Glomerular visceral epithelial cell (primary cell): ENCODE measurements around the gene RRAS.
"Not testable (repeated sequence)": the region's sequence is repeated elsewhere in the genome, so short reads cannot be mapped to it uniquely, and the experiment has no call there.

Source experiments
- DNase-seq: peaks from one replicate; pipeline ENCODE4 v3.0.0-alpha.2; 2016; ENCODE audit errors: extremely low spot score

The RRAS gene

DNA sequence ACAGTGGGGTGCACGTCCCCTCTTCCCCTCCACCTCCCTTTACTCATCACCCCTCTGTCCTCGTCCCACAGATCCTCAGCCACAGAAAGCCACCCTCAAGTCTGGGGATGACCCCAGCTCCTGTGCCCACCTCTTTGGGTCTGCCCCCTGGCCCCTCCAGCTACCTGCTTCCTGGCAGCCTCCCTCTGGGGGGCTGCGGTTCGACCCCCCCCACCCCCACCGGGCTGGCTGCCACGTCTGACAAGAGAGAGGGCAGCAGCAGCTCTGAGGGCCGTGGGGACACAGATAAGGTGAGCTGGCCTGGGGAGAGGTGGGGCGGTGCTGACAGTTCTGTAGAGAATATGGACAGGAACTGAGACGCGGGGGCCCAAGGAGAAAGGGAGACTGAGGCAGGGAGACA, 14.6 kb upstream of the RRAS start:
- no peak for DNase-seq

DNA sequence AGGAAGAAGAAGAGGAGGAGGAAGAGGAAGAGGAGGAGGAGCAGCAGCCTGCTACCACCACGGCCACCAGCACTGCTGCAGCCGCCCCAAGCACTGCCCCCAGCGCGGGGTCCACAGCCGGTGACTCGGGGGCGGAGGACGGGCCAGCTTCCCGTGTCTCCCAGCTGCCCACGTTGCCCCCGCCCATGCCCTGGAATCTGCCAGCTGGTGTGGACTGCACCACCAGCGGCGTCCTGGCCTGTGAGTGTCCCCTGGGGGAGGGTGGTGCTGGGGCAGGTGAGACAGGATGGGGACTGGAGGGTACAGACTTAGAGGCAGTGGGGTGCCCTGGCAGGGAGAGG, 13.5 kb upstream of the RRAS start:
- no peak for DNase-seq

DNA sequence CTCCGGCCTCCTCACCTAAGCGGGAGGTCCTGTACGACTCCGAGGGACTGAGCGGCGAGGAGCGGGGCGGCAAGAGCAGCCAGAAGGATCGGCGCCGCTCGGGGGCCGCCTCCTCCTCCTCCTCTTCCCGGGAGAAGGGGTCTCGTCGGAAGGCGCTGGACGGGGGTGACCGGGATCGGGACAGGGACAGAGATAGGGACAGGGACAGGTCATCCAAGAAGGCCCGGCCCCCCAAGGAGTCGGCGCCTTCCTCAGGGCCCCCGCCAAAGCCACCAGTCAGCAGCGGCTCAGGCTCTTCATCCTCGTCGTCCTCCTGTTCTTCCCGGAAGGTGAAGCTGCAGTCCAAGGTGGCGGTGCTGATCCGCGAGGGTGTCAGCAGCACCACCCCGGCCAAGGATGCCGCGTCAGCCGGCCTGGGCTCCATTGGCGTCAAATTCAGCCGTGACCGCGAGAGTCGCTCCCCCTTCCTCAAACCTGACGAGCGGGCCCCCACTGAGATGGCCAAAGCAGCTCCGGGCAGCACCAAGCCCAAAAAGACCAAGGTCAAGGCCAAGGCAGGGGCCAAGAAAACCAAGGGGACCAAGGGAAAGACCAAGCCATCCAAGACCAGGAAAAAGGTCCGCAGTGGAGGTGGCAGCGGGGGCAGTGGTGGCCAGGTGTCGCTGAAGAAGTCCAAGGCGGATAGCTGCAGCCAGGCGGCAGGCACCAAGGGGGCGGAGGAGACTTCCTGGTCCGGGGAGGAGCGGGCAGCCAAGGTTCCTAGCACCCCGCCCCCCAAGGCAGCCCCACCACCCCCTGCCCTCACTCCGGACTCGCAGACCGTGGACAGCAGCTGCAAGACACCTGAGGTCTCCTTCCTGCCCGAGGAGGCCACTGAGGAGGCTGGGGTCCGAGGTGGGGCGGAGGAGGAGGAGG, 12.9 kb upstream of the RRAS start:
- no peak for DNase-seq

DNA sequence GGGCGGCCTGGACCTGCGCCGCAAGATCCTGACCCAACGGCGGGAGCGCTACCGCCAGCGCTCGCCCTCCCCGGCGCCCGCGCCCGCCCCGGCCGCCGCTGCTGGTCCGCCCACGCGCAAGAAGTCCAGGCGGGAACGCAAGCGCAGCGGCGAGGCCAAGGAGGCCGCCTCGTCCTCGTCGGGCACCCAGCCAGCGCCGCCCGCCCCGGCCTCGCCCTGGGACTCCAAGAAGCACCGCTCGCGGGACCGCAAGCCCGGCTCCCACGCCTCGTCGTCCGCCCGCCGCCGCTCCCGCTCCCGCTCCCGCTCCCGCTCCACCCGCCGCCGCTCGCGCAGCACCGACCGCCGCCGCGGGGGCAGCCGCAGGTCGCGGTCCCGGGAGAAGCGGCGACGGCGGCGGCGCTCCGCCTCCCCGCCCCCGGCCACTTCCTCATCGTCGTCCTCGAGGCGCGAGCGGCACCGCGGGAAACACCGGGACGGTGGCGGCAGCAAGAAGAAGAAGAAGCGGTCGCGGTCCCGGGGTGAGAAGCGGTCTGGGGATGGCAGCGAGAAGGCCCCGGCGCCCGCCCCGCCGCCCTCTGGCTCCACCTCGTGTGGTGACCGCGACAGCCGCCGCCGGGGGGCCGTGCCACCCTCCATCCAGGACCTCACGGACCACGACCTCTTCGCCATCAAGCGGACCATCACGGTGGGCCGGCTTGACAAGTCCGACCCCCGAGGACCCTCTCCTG, 12.0 kb upstream of the RRAS start:
- no peak for DNase-seq

DNA sequence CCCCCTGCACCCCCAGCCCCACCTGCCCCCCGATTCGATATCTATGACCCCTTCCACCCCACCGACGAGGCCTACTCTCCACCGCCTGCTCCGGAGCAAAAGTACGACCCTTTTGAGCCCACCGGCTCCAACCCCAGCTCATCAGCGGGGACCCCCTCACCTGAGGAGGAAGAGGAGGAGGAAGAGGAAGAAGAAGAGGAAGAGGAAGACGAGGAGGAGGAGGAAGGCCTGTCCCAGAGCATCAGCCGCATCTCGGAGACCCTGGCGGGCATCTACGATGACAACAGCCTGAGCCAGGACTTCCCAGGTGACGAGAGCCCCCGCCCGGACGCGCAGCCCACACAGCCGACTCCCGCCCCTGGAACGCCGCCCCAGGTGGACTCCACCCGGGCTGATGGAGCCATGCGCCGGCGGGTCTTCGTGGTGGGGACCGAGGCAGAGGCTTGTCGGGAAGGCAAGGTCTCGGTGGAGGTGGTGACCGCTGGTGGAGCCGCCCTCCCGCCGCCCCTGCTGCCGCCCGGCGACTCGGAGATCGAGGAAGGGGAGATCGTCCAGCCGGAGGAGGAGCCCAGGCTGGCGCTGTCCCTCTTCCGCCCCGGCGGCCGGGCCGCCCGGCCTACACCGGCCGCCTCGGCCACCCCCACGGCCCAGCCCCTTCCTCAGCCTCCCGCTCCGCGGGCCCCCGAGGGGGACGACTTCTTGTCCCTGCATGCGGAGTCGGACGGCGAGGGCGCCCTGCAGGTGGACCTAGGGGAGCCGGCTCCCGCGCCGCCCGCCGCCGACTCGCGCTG, 11.3 kb upstream of the RRAS start:
- no peak for DNase-seq

DNA sequence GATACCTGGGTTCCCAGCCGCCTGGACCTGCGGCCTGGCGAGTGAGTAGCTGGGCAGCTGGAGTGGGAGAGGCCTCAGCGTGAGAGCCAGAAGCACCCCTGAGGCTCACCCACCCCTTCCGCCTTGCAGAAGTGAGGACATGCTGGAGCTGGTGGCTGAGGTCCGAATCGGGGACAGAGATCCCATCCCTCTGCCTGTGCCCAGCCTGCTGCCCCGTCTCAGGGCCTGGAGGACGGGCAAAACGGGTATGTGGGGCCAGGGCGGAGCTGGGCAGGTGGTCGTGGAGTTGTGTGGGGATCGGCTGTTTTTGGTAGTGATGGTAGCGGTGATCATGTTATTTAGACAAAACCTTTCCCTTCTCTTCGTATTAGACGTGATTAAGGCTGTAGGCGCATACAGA, 6.6 kb upstream of the RRAS start:
- DNase-seq, result no peak

DNA sequence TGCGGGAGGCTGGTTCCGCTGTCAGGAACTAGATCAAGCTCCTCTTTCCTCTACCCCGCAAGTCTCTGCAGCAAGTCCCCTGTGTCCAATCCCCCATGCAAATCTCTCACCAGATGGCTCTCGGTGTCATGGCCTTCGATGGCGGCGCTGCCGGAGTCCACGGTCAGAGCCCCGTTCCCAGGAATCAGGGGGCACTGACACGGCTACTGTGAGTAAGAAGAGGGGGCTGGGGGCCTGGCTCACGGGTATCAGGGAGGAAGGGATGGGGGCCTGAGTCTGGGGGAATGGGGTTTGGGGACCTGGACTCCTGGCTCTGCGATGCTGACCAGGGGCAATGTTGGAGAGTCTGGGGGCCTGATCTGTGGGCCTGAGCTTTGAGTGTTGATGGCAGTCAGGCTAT, 6.1 kb upstream of the RRAS start:
- no peak for DNase-seq

DNA sequence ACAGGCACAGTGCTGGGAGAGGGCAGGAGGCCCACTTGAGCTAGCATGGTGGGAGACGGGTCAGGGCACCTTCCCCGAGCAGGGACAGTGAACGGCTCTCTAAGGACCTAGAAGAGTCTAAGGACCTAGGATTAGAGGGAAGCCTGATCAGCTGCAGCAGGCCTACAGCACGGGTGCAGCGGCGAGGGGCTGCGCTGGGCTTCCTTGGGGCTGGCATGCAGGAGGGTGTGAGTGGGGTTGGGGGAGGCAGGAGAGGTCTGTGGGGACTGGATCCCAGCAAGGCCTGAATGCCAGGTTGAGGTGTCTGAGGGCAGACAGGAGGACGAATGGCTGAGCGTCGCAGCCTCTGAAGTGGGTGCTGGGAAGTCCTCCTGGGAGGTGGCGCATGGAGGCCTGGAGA, 5.6 kb upstream of the RRAS start:
- no peak for DNase-seq

DNA sequence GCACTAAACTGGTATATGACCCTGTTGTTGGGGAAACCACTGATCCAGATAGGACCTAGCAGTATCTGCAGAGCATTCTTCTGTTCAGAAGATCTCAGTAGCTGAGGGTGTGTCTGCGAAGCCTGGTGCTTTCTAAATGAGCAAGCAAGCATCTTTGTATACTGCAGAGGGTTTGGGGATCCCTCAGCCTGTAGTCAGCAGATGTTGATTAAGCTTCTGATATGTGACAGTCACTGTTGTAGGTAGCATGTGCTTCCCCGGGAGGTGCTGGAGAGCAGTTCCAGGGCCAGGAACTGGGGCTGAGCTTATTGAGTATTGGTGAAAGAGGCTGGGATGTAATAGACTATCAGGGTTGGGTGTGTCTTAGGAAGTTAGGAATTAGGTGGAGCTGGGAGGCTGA, 3.5 kb upstream of the RRAS start:
- DNase-seq, result no peak

DNA sequence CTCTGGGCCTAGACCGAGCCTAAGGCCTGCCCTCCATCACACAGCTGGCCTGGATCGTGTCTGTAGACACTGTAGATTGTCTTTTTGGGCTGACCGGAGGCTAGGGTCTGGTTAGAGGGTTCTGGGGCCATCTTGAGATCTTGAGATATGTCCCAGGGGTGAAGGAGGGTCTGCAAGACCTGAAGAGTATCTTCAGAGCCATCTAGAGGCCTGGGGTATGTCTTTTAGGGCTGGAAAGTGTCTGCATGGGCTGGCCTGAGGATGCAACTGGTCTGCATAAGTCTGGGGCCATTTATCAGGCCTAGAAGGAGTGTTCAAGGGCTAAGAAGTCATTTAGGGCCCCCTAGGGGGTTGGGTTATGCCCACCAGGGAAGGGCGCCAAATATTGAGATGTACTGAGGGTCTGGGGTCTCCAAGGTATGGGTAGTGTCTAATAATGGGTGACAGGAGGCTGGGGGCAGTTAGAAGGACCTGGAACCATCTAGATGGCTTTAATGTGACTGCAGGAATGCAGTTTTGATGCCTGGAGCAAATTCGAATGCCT, 2.6 kb upstream of the RRAS start:
- no peak for DNase-seq

DNA sequence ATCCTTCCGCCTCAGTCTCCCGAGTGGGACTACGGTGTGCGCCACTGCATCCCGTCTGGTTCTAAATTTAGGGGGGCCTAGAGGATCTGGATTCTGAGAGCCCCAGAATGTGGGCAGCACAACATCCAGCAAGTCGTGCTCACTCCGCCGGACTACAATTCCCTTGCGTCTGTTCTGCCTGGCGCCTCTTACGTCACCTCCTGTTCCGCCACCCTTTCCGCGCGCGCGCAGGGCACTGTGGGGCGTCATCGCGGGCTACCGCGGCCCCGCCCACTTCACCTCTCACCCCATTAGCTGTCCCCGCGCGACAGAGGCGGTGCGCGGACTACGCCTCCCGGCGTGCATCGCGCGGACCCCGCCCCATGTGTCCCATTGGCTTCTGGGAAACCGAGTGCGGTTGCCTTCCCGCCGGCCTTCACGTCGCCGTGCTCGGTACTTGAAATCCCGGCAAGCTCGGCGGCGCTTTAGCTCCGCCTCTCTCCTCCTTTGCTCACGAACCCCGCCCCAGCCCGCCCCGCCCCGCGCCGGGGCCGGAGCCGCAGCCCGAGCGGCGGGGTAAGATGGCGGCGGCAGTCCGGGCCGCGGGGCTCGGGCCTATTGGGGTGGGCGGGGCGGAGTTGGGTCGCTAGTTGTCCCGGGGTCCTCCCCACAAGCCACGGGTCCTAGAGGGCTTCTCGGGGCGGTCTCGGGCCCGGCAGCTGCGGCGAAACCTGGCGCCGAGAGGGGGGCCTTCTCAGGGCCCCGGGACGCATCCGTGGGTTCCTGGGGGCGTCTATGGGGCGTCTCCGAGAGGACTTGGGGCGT, 1.9 kb upstream of the RRAS start, which contains the start of gene SCAF1:
Gene SCAF1 (plus strand): TSS at position 522 of the 804 bp plus-strand sequence. CDS start 2,818 bp downstream, outside the sequence.
- peak; percentile 100 for DNase-seq

DNA sequence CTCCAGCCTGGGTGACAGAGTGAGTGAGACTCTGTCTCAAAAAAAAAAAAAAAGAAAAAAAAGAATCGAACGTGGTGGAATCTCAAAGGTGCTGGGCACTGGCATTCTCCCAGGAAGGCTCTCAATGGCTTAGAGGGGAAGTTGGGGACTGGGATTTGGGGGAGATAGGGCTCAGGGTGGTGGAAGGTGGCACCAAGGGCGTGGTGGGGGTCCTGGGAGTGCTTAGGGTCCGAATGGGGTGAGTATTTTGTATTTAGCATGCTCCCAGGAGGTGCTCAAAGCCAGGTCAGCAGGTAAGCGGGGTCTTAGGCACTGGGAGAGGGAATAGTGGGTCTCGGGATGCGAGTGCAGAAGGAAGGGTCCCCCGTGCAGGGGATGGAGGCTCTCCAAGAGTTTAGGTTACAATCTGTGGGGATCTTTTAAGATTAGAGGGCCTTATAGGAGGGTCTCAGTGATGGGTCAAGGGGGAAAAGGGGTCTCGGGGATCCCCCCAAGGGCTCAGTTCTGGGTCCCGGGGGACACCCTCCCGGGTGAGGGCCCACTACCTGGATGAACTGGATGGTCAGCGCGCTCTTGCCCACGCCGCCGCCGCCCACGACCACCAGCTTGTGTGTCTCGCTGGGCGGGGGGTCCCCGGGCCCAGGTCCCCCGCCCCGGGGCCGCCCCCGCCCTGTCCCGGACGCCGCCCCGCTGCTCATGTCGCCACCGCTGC, 386 bp downstream of the RRAS start:
- DNase-seq, result peak; percentile 39

DNA sequence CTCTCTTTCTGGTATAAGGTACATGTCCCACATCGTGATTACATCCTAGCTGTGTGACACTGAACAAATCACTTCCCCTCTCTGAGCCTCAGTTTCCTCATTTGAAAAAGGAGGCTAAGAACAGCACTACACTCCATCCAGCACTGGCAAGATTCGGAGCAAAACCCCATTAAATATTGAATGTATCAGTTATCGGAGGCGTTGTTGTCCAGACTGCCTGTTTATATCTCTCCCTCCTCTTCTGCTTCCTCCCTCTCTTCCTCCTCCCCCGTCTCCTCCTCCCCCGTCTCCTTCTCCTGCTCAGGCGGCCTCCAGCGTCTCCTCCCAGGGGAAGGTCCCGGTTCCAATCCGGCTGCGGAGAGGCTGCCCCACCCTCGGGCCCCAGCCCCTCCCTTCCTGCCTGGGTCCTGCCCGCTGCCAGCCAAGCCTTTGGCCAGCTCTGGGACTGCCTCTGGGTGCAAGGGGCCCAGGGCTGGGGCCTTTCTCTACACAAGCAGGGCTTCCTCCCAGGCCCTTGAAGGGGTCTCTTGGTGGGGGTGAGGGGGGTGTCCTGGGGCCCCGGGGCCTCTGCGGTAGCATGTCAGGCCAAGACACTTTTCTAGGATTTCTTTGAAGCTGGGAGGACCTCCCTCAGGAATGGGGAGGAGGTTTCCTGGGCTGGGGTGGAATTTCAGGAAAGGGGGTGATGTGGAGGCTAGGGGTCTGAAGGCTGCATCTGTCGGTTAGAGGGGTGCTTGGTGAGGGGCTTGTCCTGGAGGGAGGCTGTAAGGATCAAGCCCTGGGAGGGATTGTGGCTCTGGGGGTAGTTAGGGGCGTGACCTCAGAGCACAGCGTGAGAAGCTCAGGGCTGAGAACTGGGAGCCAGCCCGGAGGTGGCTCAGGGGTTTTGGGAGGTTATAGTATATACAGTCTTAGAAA, 1.9 kb downstream of the RRAS start:
- DNase-seq, result peak; percentile 85

DNA sequence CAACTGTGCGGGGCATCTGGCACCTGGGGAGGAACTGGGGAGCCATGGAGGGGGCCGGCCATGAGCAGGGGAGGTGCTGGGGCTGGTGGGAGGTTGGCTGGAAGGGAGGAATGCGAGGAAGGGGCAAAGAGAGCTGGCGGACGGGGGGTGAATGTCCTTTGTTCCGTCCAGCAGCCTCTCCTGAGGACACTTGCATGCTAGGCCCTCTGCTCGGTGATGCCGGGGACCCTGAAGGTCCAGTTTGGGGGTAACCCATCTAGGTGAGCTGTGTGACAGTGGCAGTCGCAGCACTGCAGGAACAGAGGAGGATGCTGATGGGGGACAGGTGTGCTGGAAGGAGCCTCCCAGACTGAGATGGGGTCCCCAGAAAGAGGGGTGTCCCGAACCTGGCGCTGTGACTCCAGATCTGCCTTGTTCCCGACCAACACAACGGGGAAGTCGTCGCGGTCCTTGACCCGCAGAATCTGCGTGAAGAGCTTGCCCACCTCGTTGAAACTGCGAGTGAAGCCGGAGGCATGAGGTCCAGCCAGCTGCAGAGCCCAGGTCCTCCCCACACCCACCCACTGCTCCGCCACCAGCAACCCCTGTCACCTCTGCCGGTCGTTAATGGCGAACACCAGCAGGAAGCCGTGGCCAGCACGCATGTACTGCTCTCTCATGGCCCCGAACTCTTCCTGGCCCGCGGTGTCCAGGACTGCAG, 3.6 kb downstream of the RRAS start:
- DNase-seq, result no peak

DNA sequence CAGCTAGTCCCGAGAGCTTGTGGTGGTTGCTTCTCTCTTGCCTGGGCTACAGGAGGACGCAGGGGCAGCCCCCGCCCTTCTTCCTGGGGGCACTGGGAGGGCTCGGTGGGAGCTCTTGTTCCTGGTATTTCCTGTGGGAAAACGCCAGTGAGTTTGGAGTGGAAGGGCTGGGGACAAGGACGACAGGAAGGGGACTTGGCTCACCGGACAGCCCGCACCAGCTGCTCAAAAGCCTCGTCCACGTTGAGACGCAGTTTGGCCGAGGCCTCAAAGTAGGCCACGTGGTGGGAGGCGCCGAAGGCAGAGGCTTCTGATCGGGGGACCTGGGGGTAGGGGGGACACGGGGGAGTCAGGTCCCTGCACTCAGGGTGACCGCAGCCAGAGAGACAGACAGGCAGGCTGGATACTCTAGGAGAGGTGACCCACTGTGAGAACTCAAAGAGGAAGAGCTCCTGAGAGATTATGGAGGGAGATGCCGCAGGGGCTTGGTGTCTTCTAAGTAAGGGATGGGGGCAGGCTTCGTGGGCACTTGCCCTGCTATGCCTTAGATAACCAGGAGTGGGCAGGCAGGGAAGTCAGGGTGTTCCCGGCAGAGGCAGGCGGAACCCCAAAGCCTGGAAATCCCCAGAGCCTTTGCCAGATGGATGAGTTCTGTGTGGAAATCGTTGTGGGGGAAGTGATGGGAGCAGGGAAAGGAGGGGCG, 4.3 kb downstream of the RRAS start:
- DNase-seq, result peak; percentile 35

DNA sequence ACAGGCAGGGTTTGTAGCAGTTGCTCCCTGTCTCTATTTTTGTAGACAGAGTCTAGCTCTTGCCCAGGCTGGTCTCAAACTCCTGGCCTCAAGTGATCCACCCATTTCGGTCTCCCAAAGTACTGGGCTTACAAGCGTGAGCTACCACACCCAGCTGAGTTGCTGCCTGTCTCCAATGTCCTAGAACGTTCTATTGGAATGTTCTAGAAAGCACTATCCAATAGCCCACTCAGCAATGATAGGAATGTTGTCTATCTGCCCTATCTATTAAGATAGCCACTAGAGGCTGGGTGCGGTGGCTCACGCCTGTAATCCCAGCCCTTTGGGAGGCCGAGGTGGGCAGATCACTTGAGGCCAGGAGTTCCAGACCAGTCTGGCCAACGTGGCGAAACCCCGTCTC, 6.7 kb downstream of the RRAS start:
- DNase-seq, result not testable (repeated sequence)

DNA sequence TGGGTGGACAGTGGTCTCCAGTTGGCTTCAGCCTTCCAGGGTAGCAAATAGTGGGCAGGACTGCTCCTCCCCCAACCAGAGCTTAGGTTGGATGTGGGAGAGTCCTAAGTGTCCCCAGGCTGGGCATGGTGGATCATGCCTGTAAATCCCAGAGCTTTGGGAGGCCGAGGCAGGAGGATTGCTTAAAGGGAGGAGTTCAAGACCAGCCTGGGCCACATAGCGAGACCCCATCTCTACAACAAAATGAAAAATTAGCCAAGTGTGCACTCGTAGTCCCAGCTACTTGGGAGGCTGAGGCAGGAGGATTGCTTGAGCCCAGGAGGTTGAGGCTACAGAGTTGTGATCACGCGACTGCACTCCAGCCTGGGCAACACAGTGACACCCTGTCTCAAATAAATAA, 7.4 kb downstream of the RRAS start:
- no peak for DNase-seq

DNA sequence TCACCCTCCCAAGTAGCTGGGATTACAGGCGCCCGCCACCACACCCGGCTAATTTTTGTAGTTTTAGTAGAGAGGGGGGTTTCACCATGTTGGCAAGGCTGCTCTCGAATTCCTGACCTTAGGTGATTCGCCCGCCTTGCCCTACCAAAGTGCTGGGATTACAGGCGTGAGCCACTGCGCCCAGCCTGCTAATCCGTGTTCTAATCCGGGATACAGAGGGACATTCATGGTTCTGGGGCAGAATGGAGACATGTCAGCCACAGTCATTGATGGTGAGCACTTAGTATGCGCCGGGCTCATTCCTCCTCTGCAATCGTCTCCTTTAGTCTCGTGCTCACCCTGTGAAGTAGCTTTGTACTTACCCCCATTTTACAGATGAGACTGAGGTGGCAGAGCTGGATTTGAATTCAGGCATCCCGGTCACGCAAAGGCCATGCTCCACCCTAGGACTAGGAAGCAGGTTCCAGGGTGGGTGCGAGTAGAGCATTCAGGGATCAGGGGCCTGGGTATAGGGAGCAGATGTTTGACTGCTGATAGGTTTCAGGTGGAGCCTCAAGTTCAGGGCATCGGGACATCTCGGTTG, 8.2 kb downstream of the RRAS start:
- no peak for DNase-seq
